Neural cell (in vitro differentiated cells): ENCODE results near the gene PAAF1. TPM values are rescaled to one million over a fixed set of nuclear protein-coding genes. Genes with fewer than 3 reads are reported as not detected.

Experiments
- H2AFZ ChIP-seq: fragments of 200-600, 300-800 bp; sonication (generic), shearing (Covaris generic); 2 replicates; pipeline ENCODE4 v1.6.0; 2014; ENCODE audit warnings: low read depth, mild to moderate bottlenecking, antibody characterized with exemption, low read length, moderate library complexity
- H3F3A ChIP-seq: fragments of 200-600 bp; shearing (Covaris generic); 2 replicates; pipeline ENCODE4 v1.6.1; 2016; ENCODE audit warnings: mild to moderate bottlenecking, moderate library complexity, mixed read lengths, antibody characterized with exemption, low read length; ENCODE audit not compliant: insufficient read depth, poor library complexity, severe bottlenecking
- H3K27ac ChIP-seq: fragments of 200-600, 300-800 bp; sonication (generic), shearing (Covaris generic); 2 replicates; pipeline ENCODE4 v1.5.1; 2014; ENCODE audit warnings: mild to moderate bottlenecking, low read length, moderate library complexity
- H3K27me3 ChIP-seq: fragments of 300-800, 200-600 bp; sonication (generic), shearing (Covaris generic); 2 replicates; pipeline ENCODE4 v1.6.0; 2014; ENCODE audit warnings: mild to moderate bottlenecking, low read depth, low read length, moderate library complexity; ENCODE audit not compliant: insufficient read depth
- H3K36me3 ChIP-seq: fragments of 300-800, 200-600 bp; sonication (generic), shearing (Covaris generic); 2 replicates; pipeline ENCODE4 v1.5.1; 2014; ENCODE audit warnings: mild to moderate bottlenecking, antibody characterized with exemption, low read length, moderate library complexity; ENCODE audit not compliant: insufficient read depth
- H3K4me2 ChIP-seq: fragments of 300-800, 200-600 bp; sonication (generic), shearing (Covaris generic); 2 replicates; pipeline ENCODE4 v1.6.0; 2014; ENCODE audit warnings: mild to moderate bottlenecking, low read length
- H3K4me3 ChIP-seq: fragments of 300-800, 200-600 bp; sonication (generic), shearing (Covaris generic); 2 replicates; pipeline ENCODE4 v1.5.1; 2014; ENCODE audit warnings: mild to moderate bottlenecking, low read length, moderate library complexity
- H3K79me2 ChIP-seq: fragments of 200-600 bp; shearing (Covaris generic); replicated peaks from 2 replicates; pipeline ENCODE4 v1.6.0; 2014; ENCODE audit warnings: mild to moderate bottlenecking, low read length, moderate library complexity; ENCODE audit not compliant: insufficient read depth
- H3K9ac ChIP-seq: fragments of 300-800, 200-600 bp; sonication (generic), shearing (Covaris generic); 2 replicates; pipeline ENCODE4 v1.6.1; 2016; ENCODE audit warnings: mild to moderate bottlenecking, low read length, mixed read lengths
- H3K9me2 ChIP-seq: fragments of 200-600 bp; shearing (Covaris generic); 2 replicates; pipeline ENCODE4 v1.6.1; 2016; ENCODE audit warnings: mild to moderate bottlenecking, low read length, mixed read lengths; ENCODE audit not compliant: insufficient read depth
- H3K9me3 ChIP-seq: fragments of 200-600, 300-800 bp; sonication (generic), shearing (Covaris generic); 2 replicates; pipeline ENCODE4 v1.6.1; 2016; ENCODE audit warnings: mild to moderate bottlenecking, mixed run types, low read length, moderate library complexity, mixed read lengths
- H4K20me1 ChIP-seq: fragments of 200-600 bp; shearing (Covaris generic); 2 replicates; pipeline ENCODE4 v1.6.1; 2016; ENCODE audit warnings: mild to moderate bottlenecking, mixed run types; ENCODE audit not compliant: insufficient read depth
- EP300 ChIP-seq: fragments of 450-650 bp; conservative IDR thresholded peaks from 2 replicates; pipeline ENCODE4 v1.6.1; 2014; ENCODE audit warnings: antibody characterized with exemption, mild to moderate bottlenecking, moderate library complexity; ENCODE audit not compliant: poor library complexity, severe bottlenecking
- EZH2 ChIP-seq: fragments of 200-600, 300-800 bp; shearing (Covaris generic), sonication (generic); IDR thresholded peaks from 2 replicates; pipeline ENCODE4 v1.6.1; 2014; ENCODE audit warnings: antibody characterized with exemption, low read length, borderline replicate concordance, mild to moderate bottlenecking; ENCODE audit not compliant: insufficient read depth, poor library complexity, severe bottlenecking
- MXI1 ChIP-seq: fragments of 450-650 bp; conservative IDR thresholded peaks from 2 replicates; pipeline ENCODE4 v1.6.1; 2014; ENCODE audit warnings: antibody characterized with exemption, mild to moderate bottlenecking; ENCODE audit not compliant: poor library complexity, severe bottlenecking
- POLR2AphosphoS5 ChIP-seq: IDR thresholded peaks from 2 replicates; pipeline ENCODE4 v1.6.1; 2012
- RAD21 ChIP-seq: fragments of 450-650 bp; conservative IDR thresholded peaks from 2 replicates; pipeline ENCODE4 v1.6.1; 2014; ENCODE audit warnings: antibody characterized with exemption, mild to moderate bottlenecking, moderate library complexity
- REST ChIP-seq: IDR thresholded peaks from 2 replicates; pipeline ENCODE4 v1.6.1; 2012; ENCODE audit warnings: borderline replicate concordance
- SMC3 ChIP-seq: fragments of 450-650 bp; conservative IDR thresholded peaks from 2 replicates; pipeline ENCODE4 v1.6.1; 2014; ENCODE audit warnings: antibody characterized with exemption, mild to moderate bottlenecking, moderate library complexity; ENCODE audit not compliant: poor library complexity
- TAF1 ChIP-seq: IDR thresholded peaks from 2 replicates; pipeline ENCODE4 v1.6.1; 2012; ENCODE audit warnings: low read depth
- polyA plus RNA-seq: library from polyadenylated mRNA; depleted of rRNA; stranded (reverse); fragments of >200 nt; gene quantifications from 2 replicates; pipeline ENCODE4 v1.2.3, GENCODE V29; 2014
- TF ChIP-seq, protein P1 (sequence below): fragments of 450-650 bp; IDR thresholded peaks from 2 replicates; pipeline ENCODE4 v1.5.1; 2014; ENCODE audit warnings: antibody characterized with exemption, mild to moderate bottlenecking, moderate library complexity; ENCODE audit not compliant: poor library complexity, severe bottlenecking

Gene PAAF1
- polyA plus RNA-seq, 1 donor from 2014 or later: 80.3 TPM

GRCh38 chr11:73914284-73914683 is 37.5 kb downstream of the PAAF1 start:
- Histone ChIP-seq H3K36me3 (peaks cover 14% of the 10 kb centered on the region), H4K20me1 (no peaks in the 10 kb centered on the region), H3K27ac (no peak overlapping the region), H3K9me2 (no peaks in the 10 kb centered on the region), H3F3A (no peaks in the 10 kb centered on the region), H3K4me2 (no peak overlapping the region), H3K9me3 (no peaks in the 10 kb centered on the region), H3K27me3 (no peaks in the 10 kb centered on the region), H3K4me3 (no peak overlapping the region), H2AFZ (no peak overlapping the region), H3K9ac (no peak overlapping the region), H3K79me2 (no peaks in the 10 kb centered on the region)
- TF ChIP-seq REST: no peak
- no peak for TF ChIP-seq RAD21
- no peak for TF ChIP-seq TAF1
- TF ChIP-seq, protein P1, sequence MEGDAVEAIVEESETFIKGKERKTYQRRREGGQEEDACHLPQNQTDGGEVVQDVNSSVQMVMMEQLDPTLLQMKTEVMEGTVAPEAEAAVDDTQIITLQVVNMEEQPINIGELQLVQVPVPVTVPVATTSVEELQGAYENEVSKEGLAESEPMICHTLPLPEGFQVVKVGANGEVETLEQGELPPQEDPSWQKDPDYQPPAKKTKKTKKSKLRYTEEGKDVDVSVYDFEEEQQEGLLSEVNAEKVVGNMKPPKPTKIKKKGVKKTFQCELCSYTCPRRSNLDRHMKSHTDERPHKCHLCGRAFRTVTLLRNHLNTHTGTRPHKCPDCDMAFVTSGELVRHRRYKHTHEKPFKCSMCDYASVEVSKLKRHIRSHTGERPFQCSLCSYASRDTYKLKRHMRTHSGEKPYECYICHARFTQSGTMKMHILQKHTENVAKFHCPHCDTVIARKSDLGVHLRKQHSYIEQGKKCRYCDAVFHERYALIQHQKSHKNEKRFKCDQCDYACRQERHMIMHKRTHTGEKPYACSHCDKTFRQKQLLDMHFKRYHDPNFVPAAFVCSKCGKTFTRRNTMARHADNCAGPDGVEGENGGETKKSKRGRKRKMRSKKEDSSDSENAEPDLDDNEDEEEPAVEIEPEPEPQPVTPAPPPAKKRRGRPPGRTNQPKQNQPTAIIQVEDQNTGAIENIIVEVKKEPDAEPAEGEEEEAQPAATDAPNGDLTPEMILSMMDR: no peak
- no peak for TF ChIP-seq EP300
- TF ChIP-seq MXI1: no peak
- TF ChIP-seq POLR2AphosphoS5: no peak
- TF ChIP-seq EZH2: no peak
- no peak for TF ChIP-seq SMC3

- H4K20me1 ChIP-seq: no peaks in the 10 kb centered on the region
- H2AFZ ChIP-seq: no peak overlapping the region
- no peaks in the 10 kb centered on the region for H3K27me3 ChIP-seq
- no peaks in the 10 kb centered on the region for H3K79me2 ChIP-seq
- H3K4me2 ChIP-seq: no peak overlapping the region
- H3K36me3 ChIP-seq: peaks cover 10% of the 10 kb centered on the region
- no peak overlapping the region for H3K27ac ChIP-seq
- H3K4me3 ChIP-seq: no peak overlapping the region
- no peak overlapping the region for H3K9ac ChIP-seq
- no peaks in the 10 kb centered on the region for H3K9me3 ChIP-seq
- no peaks in the 10 kb centered on the region for H3F3A ChIP-seq
- H3K9me2 ChIP-seq: no peaks in the 10 kb centered on the region
- TF ChIP-seq REST (no peak), EP300 (no peak), POLR2AphosphoS5 (no peak), TAF1 (no peak), EZH2 (no peak)
- TF ChIP-seq, protein P1: no peak
Measured at GRCh38 chr11:73916435-73916834, 39.6 kb downstream of the PAAF1 start.
